ENCODE measurements around the gene CREB5. TPM values are rescaled to one million over a fixed set of nuclear protein-coding genes. Genes with fewer than 3 reads are reported as not detected.

The CREB5 gene
- total RNA-seq, 2 experiments from 2014 or later: 1.2 to 1.5 TPM

DNA sequence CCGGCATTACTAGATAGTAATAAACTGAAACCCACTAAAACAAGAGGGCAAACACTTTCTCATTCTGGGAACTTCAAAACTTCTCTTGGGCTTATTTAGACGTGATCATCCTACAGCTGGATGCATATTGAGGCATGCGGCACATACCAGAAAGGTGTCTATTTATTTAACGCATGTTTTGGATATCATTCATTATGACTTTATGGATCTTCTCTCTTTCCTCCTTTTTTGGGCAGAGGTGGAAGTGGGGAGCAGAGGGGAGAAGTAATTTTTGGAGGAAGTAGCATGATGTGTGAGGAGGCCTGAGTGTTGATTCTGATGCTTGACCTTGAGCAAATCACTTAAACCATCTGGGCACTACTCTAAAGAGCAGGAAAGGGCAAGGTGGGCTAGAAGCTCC, 275.2 kb downstream of the CREB5 start:
- Mint-ChIP-seq H3K4me1 (ENCODE audit: low read depth) (no peaks in the 10 kb centered on the region), H3K27me3 (peaks cover 10% of the 10 kb centered on the region), H3K27ac (no peak overlapping the region), H3K4me3 (no peak overlapping the region), H3K36me3 (ENCODE audit: low read depth) (no peaks in the 10 kb centered on the region), H3K9me3 (no peaks in the 10 kb centered on the region)
- ATAC-seq (no peak), DNase-seq (no peak)
- ChIA-PET POLR2A (no interaction called here), CTCF (no interaction called here)
- TF ChIP-seq, protein P1, sequence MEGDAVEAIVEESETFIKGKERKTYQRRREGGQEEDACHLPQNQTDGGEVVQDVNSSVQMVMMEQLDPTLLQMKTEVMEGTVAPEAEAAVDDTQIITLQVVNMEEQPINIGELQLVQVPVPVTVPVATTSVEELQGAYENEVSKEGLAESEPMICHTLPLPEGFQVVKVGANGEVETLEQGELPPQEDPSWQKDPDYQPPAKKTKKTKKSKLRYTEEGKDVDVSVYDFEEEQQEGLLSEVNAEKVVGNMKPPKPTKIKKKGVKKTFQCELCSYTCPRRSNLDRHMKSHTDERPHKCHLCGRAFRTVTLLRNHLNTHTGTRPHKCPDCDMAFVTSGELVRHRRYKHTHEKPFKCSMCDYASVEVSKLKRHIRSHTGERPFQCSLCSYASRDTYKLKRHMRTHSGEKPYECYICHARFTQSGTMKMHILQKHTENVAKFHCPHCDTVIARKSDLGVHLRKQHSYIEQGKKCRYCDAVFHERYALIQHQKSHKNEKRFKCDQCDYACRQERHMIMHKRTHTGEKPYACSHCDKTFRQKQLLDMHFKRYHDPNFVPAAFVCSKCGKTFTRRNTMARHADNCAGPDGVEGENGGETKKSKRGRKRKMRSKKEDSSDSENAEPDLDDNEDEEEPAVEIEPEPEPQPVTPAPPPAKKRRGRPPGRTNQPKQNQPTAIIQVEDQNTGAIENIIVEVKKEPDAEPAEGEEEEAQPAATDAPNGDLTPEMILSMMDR (IDR thresholded peaks at IDR 0.05): no peak
- intact Hi-C loops (cut with micrococcal nuclease): no loop called here

DNA sequence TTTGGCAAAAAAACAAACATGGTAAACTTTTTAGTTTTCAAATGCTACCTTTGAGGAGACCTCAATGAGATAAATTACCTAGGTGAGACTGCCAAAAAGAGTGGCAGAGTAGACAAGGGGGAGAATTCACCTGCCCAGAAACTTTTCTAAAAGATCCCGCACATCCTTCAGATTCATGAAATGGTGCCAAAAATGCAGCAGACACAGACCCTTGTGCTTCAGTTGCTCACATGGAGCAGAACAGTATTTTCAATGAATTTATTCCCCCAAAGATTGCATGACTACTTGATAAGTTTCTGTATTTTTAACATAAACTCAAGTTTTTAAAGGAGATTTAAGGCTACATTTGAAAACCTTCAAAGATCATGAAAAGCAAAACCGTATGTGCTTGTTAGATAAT, 275.9 kb downstream of the CREB5 start:
- Mint-ChIP-seq H3K4me1 (ENCODE audit: low read depth) (no peaks in the 10 kb centered on the region), H3K4me3 (no peak overlapping the region), H3K27me3 (peaks cover 10% of the 10 kb centered on the region), H3K36me3 (ENCODE audit: low read depth) (no peaks in the 10 kb centered on the region), H3K9me3 (no peaks in the 10 kb centered on the region), H3K27ac (no peak overlapping the region)
- intact Hi-C loops (cut with micrococcal nuclease): no loop called here
- TF ChIP-seq, protein P1 (IDR thresholded peaks at IDR 0.05): no peak
- ChIA-PET POLR2A (no interaction called here), CTCF (no interaction called here)
- ATAC-seq (no peak), DNase-seq (no peak)

DNA sequence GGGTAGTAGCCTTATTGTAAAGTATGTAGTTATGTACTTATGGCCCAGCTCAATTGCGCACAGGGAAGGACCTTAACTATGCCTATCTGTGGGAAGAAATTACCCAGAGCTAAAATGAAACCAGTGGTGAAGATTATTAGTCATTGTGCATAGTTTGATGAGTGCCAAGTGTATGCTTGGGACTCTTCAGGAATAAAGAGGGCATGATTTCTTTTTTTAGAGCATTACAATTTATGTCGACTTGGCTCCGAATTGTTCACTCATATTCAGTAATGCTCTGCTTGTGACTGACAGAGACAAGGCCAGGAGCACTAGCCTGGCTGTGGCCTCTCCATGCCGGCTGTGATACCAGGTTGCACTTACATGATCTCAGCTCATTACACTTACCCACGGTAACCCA, 276.3 kb downstream of the CREB5 start:
- CTCF ChIA-PET: no interaction called here
- intact Hi-C loops (cut with micrococcal nuclease): no loop called here
- POLR2A ChIA-PET: no interaction called here
- Mint-ChIP-seq H3K27ac (no peak overlapping the region), H3K36me3 (ENCODE audit: low read depth) (no peaks in the 10 kb centered on the region), H3K9me3 (no peaks in the 10 kb centered on the region), H3K4me1 (ENCODE audit: low read depth) (no peaks in the 10 kb centered on the region), H3K4me3 (no peak overlapping the region), H3K27me3 (peaks cover 10% of the 10 kb centered on the region)
- ATAC-seq: no peak
- DNase-seq: no peak
- TF ChIP-seq, protein P1 (IDR thresholded peaks at IDR 0.05): no peak

DNA sequence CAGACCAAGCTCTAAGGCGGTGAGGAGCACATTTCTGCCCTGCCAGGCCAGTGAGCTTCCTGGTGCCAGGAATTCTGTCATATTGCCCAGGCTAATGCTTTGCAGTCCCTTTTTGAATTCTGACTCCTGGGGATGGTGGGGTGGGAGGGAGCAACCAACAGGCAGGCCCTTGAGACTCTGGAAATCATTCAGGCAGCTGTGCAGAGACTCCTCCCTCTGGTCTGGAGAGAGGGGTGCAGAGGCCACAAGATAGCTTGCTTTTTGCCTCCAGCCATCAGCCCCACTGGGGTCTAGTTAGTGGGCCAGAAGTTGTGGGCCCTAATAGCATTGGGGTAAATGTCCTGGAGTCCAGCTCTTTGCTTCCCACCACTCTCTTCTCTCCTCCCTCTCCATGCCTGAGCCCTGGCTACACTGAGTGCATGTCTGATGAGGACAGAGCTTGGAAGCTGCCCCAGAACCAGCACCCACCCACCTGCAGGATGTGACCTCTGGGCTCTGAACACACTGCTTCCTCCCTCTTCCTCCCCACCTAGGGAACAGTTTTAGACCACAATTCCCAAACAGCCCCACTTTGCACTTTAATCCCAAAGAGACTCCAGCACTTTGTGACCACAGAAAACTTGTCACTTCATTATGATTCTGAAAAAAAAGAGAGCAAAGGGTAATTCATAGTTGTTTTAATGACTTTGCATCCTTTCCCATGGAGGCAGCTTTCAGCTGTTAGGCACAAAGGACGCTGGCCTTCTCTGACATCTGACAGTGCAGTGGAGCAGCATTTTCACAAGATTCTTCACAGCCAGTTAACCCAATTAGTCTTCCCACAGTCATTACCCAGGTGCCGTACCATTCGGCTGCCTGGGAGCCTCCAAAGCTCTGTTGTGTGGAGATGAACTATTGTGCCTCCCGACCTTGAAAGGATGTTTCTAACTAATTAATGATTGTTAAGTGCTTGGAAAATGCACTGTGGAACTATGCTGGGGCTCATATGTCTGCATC, 283.3 kb downstream of the CREB5 start:
- CTCF ChIA-PET: interaction anchor here (1.3 to 2.2 kb wide), 2 partner anchors 13 to 159 kb away, joined by 3 to 5 read pairs; no protein-coding TSS in a partner anchor
- H3K27me3 Mint-ChIP-seq: no peaks in the 10 kb centered on the region
- no peak overlapping the region for H3K27ac Mint-ChIP-seq
- POLR2A ChIA-PET: no interaction called here
- ATAC-seq (no peak), DNase-seq (no peak)
- TF ChIP-seq, protein P1 (IDR thresholded peaks at IDR 0.05): no peak
- H3K9me3 Mint-ChIP-seq: no peaks in the 10 kb centered on the region
- H3K4me3 Mint-ChIP-seq: no peak overlapping the region
- H3K36me3 Mint-ChIP-seq (ENCODE audit: low read depth): no peaks in the 10 kb centered on the region
- intact Hi-C loops (cut with micrococcal nuclease): no loop called here
- H3K4me1 Mint-ChIP-seq (ENCODE audit: low read depth): peaks cover 3% of the 10 kb centered on the region

DNA sequence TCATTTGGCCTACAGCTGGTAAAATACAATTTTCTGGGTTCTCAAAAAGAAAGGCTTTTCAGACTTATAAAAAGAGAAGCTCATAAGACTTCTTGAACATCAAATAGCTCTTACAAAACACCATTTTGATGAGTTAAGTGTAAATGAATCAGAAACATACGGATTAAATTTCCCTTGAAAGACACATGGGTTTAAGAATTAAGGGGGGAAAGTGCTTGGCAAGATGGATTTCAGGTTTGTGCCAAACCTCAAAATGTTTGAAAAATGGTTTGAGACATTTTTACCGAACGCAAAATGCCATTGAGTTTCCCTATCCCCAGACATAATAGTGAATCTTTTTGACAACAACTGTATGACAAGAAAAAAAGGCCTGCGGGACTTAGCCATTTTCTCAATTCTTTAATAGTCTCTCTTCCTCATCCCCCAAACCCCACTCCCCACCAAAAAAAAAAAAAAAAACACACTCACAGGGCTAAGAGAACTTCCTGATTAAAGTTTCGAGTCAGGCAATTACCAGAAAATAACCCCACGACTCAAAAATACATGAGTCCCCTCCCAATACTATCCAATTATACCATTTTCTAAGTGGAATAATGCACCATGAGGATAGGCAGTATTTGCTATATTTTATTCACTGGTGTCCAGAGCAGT, 285.7 kb downstream of the CREB5 start:
- Mint-ChIP-seq H3K4me1 (ENCODE audit: low read depth) (peaks cover 3% of the 10 kb centered on the region), H3K36me3 (ENCODE audit: low read depth) (no peaks in the 10 kb centered on the region), H3K9me3 (no peaks in the 10 kb centered on the region), H3K4me3 (no peak overlapping the region), H3K27me3 (no peaks in the 10 kb centered on the region), H3K27ac (no peak overlapping the region)
- CTCF ChIA-PET: no interaction called here
- TF ChIP-seq, protein P1 (IDR thresholded peaks at IDR 0.05): no peak
- ATAC-seq: no peak
- POLR2A ChIA-PET: no interaction called here
- intact Hi-C loops (cut with micrococcal nuclease): no loop called here
- DNase-seq: no peak
